HG02642 (cell line): ENCODE measurements around the gene RNASEL.

ENCODE experiments used
- ATAC-seq: cut with Tn5 transposase; IDR thresholded peaks from one replicate; pipeline ENCODE4 v1.9.1; 2021; ENCODE audit warnings: mild to moderate bottlenecking; ENCODE audit not compliant: unreplicated experiment, poor library complexity

Gene RNASEL

GRCh38 chr1:182622901-182623528, 34.0 kb upstream of the RNASEL start:
- peak; percentile 68 for ATAC-seq

- no peak for ATAC-seq
These were observed 32.9 kb upstream of the RNASEL start for GRCh38 chr1:182621906-182622305.

- no peak for ATAC-seq
These were observed 32.0 kb upstream of the RNASEL start for GRCh38 chr1:182620924-182621585.

- no peak for ATAC-seq
These were observed 28.8 kb upstream of the RNASEL start for GRCh38 chr1:182617734-182618351.

GRCh38 chr1:182617014-182617429, 28.0 kb upstream of the RNASEL start:
- ATAC-seq, result no peak

GRCh38 chr1:182616130-182617013, 27.3 kb upstream of the RNASEL start:
- ATAC-seq, result peak; percentile 67

GRCh38 chr1:182615468-182616129, 26.5 kb upstream of the RNASEL start:
- peak; percentile 14 for ATAC-seq

GRCh38 chr1:182614796-182615454, 25.9 kb upstream of the RNASEL start:
- peak; percentile 49 for ATAC-seq

GRCh38 chr1:182611787-182612186, 22.7 kb upstream of the RNASEL start:
- no peak for ATAC-seq

GRCh38 chr1:182611326-182611725, 22.3 kb upstream of the RNASEL start:
- no peak for ATAC-seq

- no peak for ATAC-seq
These were observed 21.6 kb upstream of the RNASEL start for GRCh38 chr1:182610606-182611194.

GRCh38 chr1:182608845-182609610, 20.0 kb upstream of the RNASEL start:
- ATAC-seq, result no peak

- ATAC-seq, result no peak
These were observed 19.2 kb upstream of the RNASEL start for GRCh38 chr1:182608236-182608635.

GRCh38 chr1:182607566-182607965, 18.5 kb upstream of the RNASEL start:
- ATAC-seq, result no peak

- peak; percentile 90 for ATAC-seq
These were observed 15.4 kb upstream of the RNASEL start, which contains the start of gene RGS16 for GRCh38 chr1:182604175-182605164. RGS16 (minus strand) TSS chr1:182604389; CDS start chr1:182604259, 130 bp downstream.

GRCh38 chr1:182603646-182604174, 14.7 kb upstream of the RNASEL start:
- ATAC-seq, result no peak
